GM23338 (cell line): ENCODE data around the gene SPP2.

ENCODE experiments used
- CREB1 ChIP-seq: fragments of 250-450 bp; sonication (Bioruptor Pico); IDR thresholded peaks from 2 replicates; pipeline ENCODE4 v1.5.0; 2020; ENCODE audit warnings: low read depth, mild to moderate bottlenecking, moderate library complexity
- CTCF ChIP-seq, 2 experiments: fragments of 200-600 bp in 1 of 2; sonication (generic) in 1 of 2; conservative IDR thresholded peaks; 2 replicates each; pipeline versions ENCODE4 v1.5.1 to v1.6.1; 2016 to 2017; ENCODE audit warnings: antibody characterized with exemption in 2 of 2, low read depth in 2 of 2, mild to moderate bottlenecking in 2 of 2, moderate library complexity in 1 of 2
- ETS1 ChIP-seq: IDR thresholded peaks from 2 replicates; pipeline ENCODE4 v1.6.1; 2016; ENCODE audit warnings: antibody characterized with exemption
- EZH2 ChIP-seq: fragments of 200-600 bp; sonication (generic); IDR thresholded peaks from one replicate; pipeline ENCODE4 v1.8.0; 2017; ENCODE audit warnings: antibody characterized with exemption, mild to moderate bottlenecking, low read depth; ENCODE audit not compliant: unreplicated experiment
- EZH2phosphoT487 ChIP-seq: fragments of 200-600 bp; sonication (generic); IDR thresholded peaks from one replicate; pipeline ENCODE4 v1.8.1; 2018; ENCODE audit warnings: antibody characterized with exemption; ENCODE audit not compliant: unreplicated experiment
- JUNB ChIP-seq: IDR thresholded peaks from one replicate; pipeline ENCODE4 v1.6.1; 2016; ENCODE audit warnings: antibody characterized with exemption; ENCODE audit not compliant: unreplicated experiment
- POLR2AphosphoS5 ChIP-seq: IDR thresholded peaks from 2 replicates; pipeline ENCODE4 v1.6.1; 2016; ENCODE audit warnings: antibody characterized with exemption, low read depth
- REST ChIP-seq: IDR thresholded peaks from one replicate; pipeline ENCODE4 v1.6.1; 2018; ENCODE audit warnings: antibody characterized with exemption; ENCODE audit not compliant: unreplicated experiment
- ZNF331 ChIP-seq: fragments of 250-450 bp; sonication (Bioruptor Pico); IDR thresholded peaks from 2 replicates; pipeline ENCODE4 v1.5.0; 2020; ENCODE audit warnings: low read depth, mild to moderate bottlenecking, moderate library complexity

GRCh38 chr2:234091432-234091879, 41.0 kb downstream of the SPP2 start:
- TF ChIP-seq CTCF (conservative IDR thresholded peaks at IDR 0.05; ENCODE audit: low read depth in 2 of 2) = no peak
- no peak for TF ChIP-seq EZH2
- TF ChIP-seq ETS1 = no peak
- TF ChIP-seq POLR2AphosphoS5 = no peak
- no peak for TF ChIP-seq REST
- TF ChIP-seq CREB1 (CRISPR knock-in tag) = no peak
- TF ChIP-seq JUNB = no peak
- no peak for TF ChIP-seq EZH2phosphoT487
- no peak for TF ChIP-seq ZNF331
